GM12878 (cell line): ENCODE results near the gene PSMB9. TPM values are rescaled to one million over a fixed set of nuclear protein-coding genes. Genes with fewer than 3 reads are reported as not detected.

Source experiments
- ATAC-seq: fragments of 200-7000 bp; cut with Tn5 transposase; 3 replicates; pipeline ENCODE4 v1.9.1; 2020; ENCODE audit warnings: mild to moderate bottlenecking, moderate library complexity
- BruUV-seq: library from RNA; stranded (reverse); fragments of 400-500 nt; replicated peaks from 2 replicates; lab custom pipeline; 2021; lab: Mats Ljungman, UMichigan
- CTCF ChIA-PET: fragments of 300-600 bp; sonication (Branson Sonifier 250); formaldehyde crosslinking; extraction: SDS; loops from one replicate; lab custom pipeline; 2021; ENCODE audit warnings: inconsistent platforms; lab: Yijun Ruan, JAX
- POLR2A ChIA-PET: fragments of 350-600 bp; formaldehyde crosslinking; extraction: SDS; loops from one replicate; lab custom pipeline; 2021; ENCODE audit warnings: inconsistent platforms; lab: Charles Lee
- RAD21 ChIA-PET: fragments of 300-600 bp; sonication (Branson Sonifier 250); formaldehyde crosslinking; loops from one replicate; lab custom pipeline; 2023; ENCODE audit warnings: antibody characterized with exemption; ENCODE audit not compliant: unreplicated experiment; lab: Charles Lee
- SMC1A ChIA-PET: fragments of 300-600 bp; sonication (Branson Sonifier 250); formaldehyde crosslinking; loops from one replicate; lab custom pipeline; 2023; ENCODE audit not compliant: unreplicated experiment, uncharacterized antibody; lab: Charles Lee
- DNase-seq: peaks from one replicate; pipeline ENCODE4 v3.0.0-alpha.2; 2011; ENCODE audit warnings: low read depth, low spot score
- FAIRE-seq: peaks from 3 replicates; lab custom pipeline; 2011; peaks lifted over from hg19 to GRCh38; lab: Jason Lieb, UNC
- H2AFZ ChIP-seq: 2 replicates; pipeline ENCODE4 v1.6.0; 2011; ENCODE audit warnings: low read depth, low read length, control low read depth; ENCODE audit not compliant: control insufficient read depth
- H3K27ac ChIP-seq: 2 replicates; pipeline ENCODE4 v1.5.1; 2011; ENCODE audit warnings: control low read depth; ENCODE audit not compliant: control insufficient read depth, insufficient read depth
- H3K27me3 ChIP-seq, 2 experiments: replicated peaks in 1 of 2; 2 replicates each; pipeline versions ENCODE4 v1.6.0 to v1.6.1; 2011; ENCODE audit warnings: low read length in 1 of 2; ENCODE audit not compliant: control insufficient read depth in 2 of 2, insufficient read depth in 2 of 2
- H3K36me3 ChIP-seq, 2 experiments: 2 replicates each; pipeline ENCODE4 v1.5.1; 2011; ENCODE audit warnings: low read length in 1 of 2; ENCODE audit not compliant: control insufficient read depth in 2 of 2, insufficient read depth in 2 of 2
- H3K4me1 ChIP-seq: 2 replicates; pipeline ENCODE4 v1.6.1; 2011; ENCODE audit warnings: mild to moderate bottlenecking, low read length, moderate library complexity, mixed read lengths; ENCODE audit not compliant: control insufficient read depth, insufficient read depth
- H3K4me2 ChIP-seq: 2 replicates; pipeline ENCODE4 v1.6.0; 2011; ENCODE audit warnings: control low read depth; ENCODE audit not compliant: control insufficient read depth, insufficient read depth
- H3K4me3 ChIP-seq: fragments of 200-600 bp; sonication (generic); 2 replicates; pipeline ENCODE4 v1.5.1; 2016
- H3K79me2 ChIP-seq: 2 replicates; pipeline ENCODE4 v1.6.0; 2011; ENCODE audit warnings: low read length; ENCODE audit not compliant: control insufficient read depth, insufficient read depth
- H3K9ac ChIP-seq: 2 replicates; pipeline ENCODE4 v1.8.0; 2011; ENCODE audit warnings: low read length, control low read depth, mixed read lengths; ENCODE audit not compliant: control insufficient read depth, insufficient read depth
- H3K9me3 ChIP-seq: replicated peaks from 3 replicates; pipeline ENCODE4 v1.5.1; 2011; ENCODE audit warnings: mild to moderate bottlenecking, low read length; ENCODE audit not compliant: control insufficient read depth, insufficient read depth
- H4K20me1 ChIP-seq: 2 replicates; pipeline ENCODE4 v1.6.0; 2011; ENCODE audit not compliant: control insufficient read depth, insufficient read depth
- BCLAF1 ChIP-seq: fragments of 450-650 bp; IDR thresholded peaks from 2 replicates; pipeline ENCODE4 v1.6.1; 2017; ENCODE audit warnings: antibody characterized with exemption, mild to moderate bottlenecking, moderate library complexity
- CHD2 ChIP-seq: IDR thresholded peaks from 2 replicates; pipeline ENCODE4 v1.6.1; 2011; ENCODE audit warnings: low read depth, low read length, improper control_type of control experiment, borderline replicate concordance
- E2F4 ChIP-seq: IDR thresholded peaks from 2 replicates; pipeline ENCODE4 v1.6.1; 2012; ENCODE audit warnings: low read depth, low read length, improper control_type of control experiment
- IKZF1 ChIP-seq: fragments of 450-650 bp; conservative IDR thresholded peaks from 2 replicates; pipeline ENCODE4 v1.6.1; 2017; ENCODE audit warnings: antibody characterized with exemption, mild to moderate bottlenecking
- SKIL ChIP-seq: fragments of 450-650 bp; IDR thresholded peaks from 2 replicates; pipeline ENCODE4 v1.6.1; 2017; ENCODE audit warnings: mild to moderate bottlenecking, low read depth, inconsistent platforms; ENCODE audit not compliant: poor library complexity, severe bottlenecking
- SMAD5 ChIP-seq: IDR thresholded peaks from 2 replicates; pipeline ENCODE4 v1.6.1; 2016; ENCODE audit warnings: antibody characterized with exemption, low read depth
- ZNF274 ChIP-seq: IDR thresholded peaks from one replicate; pipeline ENCODE4 v1.8.0; 2011; ENCODE audit not compliant: insufficient read length, insufficient read depth
- ZNF384 ChIP-seq: IDR thresholded peaks from 2 replicates; pipeline ENCODE4 v1.6.1; 2012; ENCODE audit warnings: low read depth, mild to moderate bottlenecking, low read length, improper control_type of control experiment, borderline replicate concordance
- WGBS: methylation state at CpG from one replicate; pipeline ENCODE4 v1.1.6; 2016; ENCODE audit warnings: low lambda C conversion rate; ENCODE audit not compliant: insufficient replicate concordance, insufficient coverage; ENCODE audit errors: missing lambda C conversion rate; 5-methylcytosine and 5-hydroxymethylcytosine counted together
- in situ Hi-C: fragments of 300-500 bp; cut with MboI; formaldehyde crosslinking; loops from 9 replicates; pipeline ENCODE4 v1.14.3; 2018; ENCODE audit warnings: mixed read lengths
- intact Hi-C: fragments of 100-400 bp; cut with micrococcal nuclease; formaldehyde crosslinking; loops from one replicate; pipeline ENCODE4 v1.14.2; 2022; ENCODE audit not compliant: unreplicated experiment
- polyA plus RNA-seq, 11 experiments: library from polyadenylated mRNA; depleted of rRNA in 4 of 11; unstranded in 6 of 11; stranded (reverse) in 5 of 11; fragments of >200 nt; fragmentation: Nextera tagmentation in 4 of 11; fragmentation: Illumina TruSeq in 1 of 11; extraction: Ambion mirVana in 4 of 11; extraction: Trizol in 1 of 11; gene quantifications; 1 replicate in 1 of 11; 2 replicates in 10 of 11; pipeline versions ENCODE4 v1.2.1 to v1.2.3, GENCODE V29; 2011 to 2016; ENCODE audit warnings: inconsistent platforms in 2 of 11, missing spikeins in 2 of 11, low read depth in 1 of 11
- total RNA-seq, 4 experiments: library from RNA; depleted of rRNA in 3 of 4; stranded (reverse); fragments of >200 nt in 3 of 4; fragmentation: Illumina TruSeq in 1 of 4; extraction: Trizol in 1 of 4; gene quantifications; 2 replicates each; pipeline versions ENCODE4 v1.2.1 to v1.2.3, GENCODE V29; 2013 to 2021

Gene PSMB9
- total and polyA plus RNA-seq, 10 of the 15 experiments (the other 5 are each of a cell fraction or from before 2014, with no cell fraction given): 167 to 517 (median 275) TPM

GRCh38 chr6:32905078-32905477, 51.1 kb downstream of the PSMB9 start:
- Histone ChIP-seq H3K9ac (no peak overlapping the region), H4K20me1 (no peaks in the 10 kb centered on the region), H3K27me3 (no peaks in the 10 kb centered on the region), H3K27ac (no peak overlapping the region), H3K4me1 (no peaks in the 10 kb centered on the region), H3K79me2 (no peaks in the 10 kb centered on the region), H3K36me3 (no peaks in the 10 kb centered on the region), H3K9me3 (no peaks in the 10 kb centered on the region), H2AFZ (no peak overlapping the region), H3K4me3 (no peak overlapping the region), H3K4me2 (no peak overlapping the region)
- TF ChIP-seq CHD2: no peak
- no peak for TF ChIP-seq ZNF274
- no peak for TF ChIP-seq SMAD5
- no peak for TF ChIP-seq IKZF1
- no peak for TF ChIP-seq E2F4
- TF ChIP-seq BCLAF1: no peak
- no peak for TF ChIP-seq ZNF384
- TF ChIP-seq SKIL: no peak
- 68% methylated on average over 2 of the region's 2 CpGs for WGBS
- in situ Hi-C loops: no loop called here
- CTCF ChIA-PET: interaction anchor here (0.7 to 2.9 kb wide), 6 partner anchors 20 to 80 kb away, joined by 4 to 22 read pairs (median 5); partner anchors contain the start of gene TAP2
- DNase-seq: no peak
- SMC1A ChIA-PET: interaction anchor here (0.8 to 2.7 kb wide), 7 partner anchors 9 to 79 kb away, joined by 3 to 27 read pairs (median 3); no protein-coding TSS in a partner anchor
- no TSS peak for BruUV-seq
- FAIRE-seq: no peak
- RAD21 ChIA-PET: interaction anchor here (0.8 to 1.6 kb wide), 3 partner anchors 19 to 79 kb away, joined by 3 to 4 read pairs (median 3); no protein-coding TSS in a partner anchor
- intact Hi-C loops: no loop called here
- POLR2A ChIA-PET: interaction anchor here (0.6 to 1.5 kb wide), 3 partner anchors 9 to 225 kb away, joined by 3 to 5 read pairs (median 5); no protein-coding TSS in a partner anchor
- no peak for ATAC-seq
